ENCODE measurements around the gene SCIN. TPM values are rescaled to one million over a fixed set of nuclear protein-coding genes. Genes with fewer than 3 reads are reported as not detected.

Gene SCIN
- total RNA-seq, 1 donor from 2014 or later: 0.65 TPM

DNA sequence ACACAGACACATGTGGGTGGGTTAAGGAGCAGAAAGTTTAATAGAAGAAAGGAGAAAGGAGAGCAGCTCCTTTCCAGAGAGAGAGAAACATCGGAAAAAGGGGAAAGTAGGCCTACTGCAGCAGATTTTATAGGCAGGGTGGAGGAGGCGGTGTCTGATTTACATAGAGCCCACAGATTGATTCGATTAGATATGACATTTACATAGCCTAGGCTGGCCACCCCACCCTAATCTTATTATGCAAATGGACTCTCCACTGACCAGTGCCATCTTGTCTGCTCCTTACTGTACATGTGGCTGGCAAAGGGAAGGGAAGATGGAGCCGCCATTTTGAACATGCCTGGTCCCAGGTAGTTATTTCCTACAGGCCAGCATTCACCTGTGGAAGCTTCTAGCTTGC lies 38.7 kb upstream of the SCIN start:
- Mint-ChIP-seq H3K36me3 (ENCODE audit: low read depth) (no peaks in the 10 kb centered on the region), H3K27me3 (ENCODE audit: low read depth) (no peaks in the 10 kb centered on the region), H3K4me1 (ENCODE audit: low read depth) (no peaks in the 10 kb centered on the region), H3K9me3 (ENCODE audit: low read depth) (peaks cover 9% of the 10 kb centered on the region), H3K4me3 (ENCODE audit: unreplicated experiment) (no peak overlapping the region), H3K27ac (ENCODE audit: unreplicated experiment) (no peak overlapping the region)
- DNase-seq (ENCODE audit: low spot score): no peak
- TF ChIP-seq, protein P1, sequence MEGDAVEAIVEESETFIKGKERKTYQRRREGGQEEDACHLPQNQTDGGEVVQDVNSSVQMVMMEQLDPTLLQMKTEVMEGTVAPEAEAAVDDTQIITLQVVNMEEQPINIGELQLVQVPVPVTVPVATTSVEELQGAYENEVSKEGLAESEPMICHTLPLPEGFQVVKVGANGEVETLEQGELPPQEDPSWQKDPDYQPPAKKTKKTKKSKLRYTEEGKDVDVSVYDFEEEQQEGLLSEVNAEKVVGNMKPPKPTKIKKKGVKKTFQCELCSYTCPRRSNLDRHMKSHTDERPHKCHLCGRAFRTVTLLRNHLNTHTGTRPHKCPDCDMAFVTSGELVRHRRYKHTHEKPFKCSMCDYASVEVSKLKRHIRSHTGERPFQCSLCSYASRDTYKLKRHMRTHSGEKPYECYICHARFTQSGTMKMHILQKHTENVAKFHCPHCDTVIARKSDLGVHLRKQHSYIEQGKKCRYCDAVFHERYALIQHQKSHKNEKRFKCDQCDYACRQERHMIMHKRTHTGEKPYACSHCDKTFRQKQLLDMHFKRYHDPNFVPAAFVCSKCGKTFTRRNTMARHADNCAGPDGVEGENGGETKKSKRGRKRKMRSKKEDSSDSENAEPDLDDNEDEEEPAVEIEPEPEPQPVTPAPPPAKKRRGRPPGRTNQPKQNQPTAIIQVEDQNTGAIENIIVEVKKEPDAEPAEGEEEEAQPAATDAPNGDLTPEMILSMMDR (IDR thresholded peaks at IDR 0.05): no peak

DNA sequence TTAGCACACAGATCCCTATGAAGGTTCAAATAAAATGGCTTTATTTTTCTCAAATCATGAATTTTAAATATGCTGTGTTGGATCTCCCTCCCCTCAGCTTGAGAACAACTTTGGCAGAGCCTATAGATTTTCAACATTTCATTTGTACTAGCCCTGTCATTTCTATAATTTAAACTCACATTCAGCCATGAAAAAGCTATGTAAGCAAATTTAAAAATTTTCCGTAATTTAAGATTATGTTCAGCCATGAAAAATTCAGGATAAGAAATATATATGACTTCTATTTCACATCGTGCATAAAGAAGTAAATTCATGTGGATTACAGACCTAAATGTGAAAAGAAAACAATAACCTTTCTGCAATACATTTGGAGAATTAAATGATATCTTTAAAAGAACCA lies 36.5 kb upstream of the SCIN start:
- Mint-ChIP-seq H3K27me3 (ENCODE audit: low read depth) (no peaks in the 10 kb centered on the region), H3K4me1 (ENCODE audit: low read depth) (no peaks in the 10 kb centered on the region), H3K27ac (ENCODE audit: unreplicated experiment) (no peak overlapping the region), H3K4me3 (ENCODE audit: unreplicated experiment) (no peak overlapping the region), H3K9me3 (ENCODE audit: low read depth) (peaks cover 11% of the 10 kb centered on the region), H3K36me3 (ENCODE audit: low read depth) (no peaks in the 10 kb centered on the region)
- TF ChIP-seq, protein P1 (IDR thresholded peaks at IDR 0.05): no peak
- DNase-seq (ENCODE audit: low spot score): no peak

DNA sequence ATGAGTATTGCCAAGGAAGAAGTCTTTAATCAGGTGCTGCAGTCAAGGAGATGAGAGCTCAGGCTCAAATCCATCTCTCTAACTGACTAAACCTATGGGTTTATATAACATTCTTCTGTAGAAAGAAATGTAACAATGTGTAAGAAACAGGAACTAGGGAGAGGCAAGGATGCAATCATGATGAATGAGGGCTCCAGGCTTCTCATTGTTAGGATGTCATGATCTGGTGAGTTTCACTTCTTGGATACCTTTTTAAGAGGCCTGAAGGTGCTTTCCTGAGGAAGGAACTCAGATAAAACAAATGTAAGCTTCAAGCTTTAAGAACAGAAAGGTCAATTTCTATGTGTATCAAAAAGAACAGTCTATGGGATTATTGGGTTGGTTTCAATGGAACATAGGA lies 30.8 kb upstream of the SCIN start:
- no peaks in the 10 kb centered on the region for H3K27me3 Mint-ChIP-seq (ENCODE audit: low read depth)
- no peak for DNase-seq (ENCODE audit: low spot score)
- H3K9me3 Mint-ChIP-seq (ENCODE audit: low read depth): peaks cover 11% of the 10 kb centered on the region
- TF ChIP-seq, protein P1 (IDR thresholded peaks at IDR 0.05): no peak
- H3K36me3 Mint-ChIP-seq (ENCODE audit: low read depth): no peaks in the 10 kb centered on the region
- H3K27ac Mint-ChIP-seq (ENCODE audit: unreplicated experiment): no peak overlapping the region
- peaks cover 9% of the 10 kb centered on the region for H3K4me1 Mint-ChIP-seq (ENCODE audit: low read depth)
- no peak overlapping the region for H3K4me3 Mint-ChIP-seq (ENCODE audit: unreplicated experiment)

DNA sequence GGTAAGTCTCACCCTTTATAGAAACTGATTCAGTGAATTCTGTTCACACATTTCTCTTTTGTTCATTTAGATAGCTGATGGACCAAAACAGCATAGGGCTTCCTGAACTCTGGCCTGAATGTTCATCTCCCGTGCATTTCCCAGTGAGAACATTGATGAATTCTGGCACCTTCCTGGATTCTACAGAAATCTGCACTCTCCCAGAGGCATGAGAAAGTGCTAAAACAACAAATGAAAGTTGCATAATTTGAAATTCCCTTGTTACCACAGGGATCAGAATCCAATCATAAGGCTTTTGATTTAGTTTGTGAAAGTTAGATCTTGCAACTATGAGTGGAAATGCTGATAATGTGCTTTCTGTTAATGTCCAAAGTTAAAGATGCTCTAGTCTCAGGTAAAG lies 29.7 kb upstream of the SCIN start:
- Mint-ChIP-seq H3K27ac (ENCODE audit: unreplicated experiment) (no peak overlapping the region), H3K4me3 (ENCODE audit: unreplicated experiment) (no peak overlapping the region), H3K9me3 (ENCODE audit: low read depth) (peaks cover 6% of the 10 kb centered on the region), H3K36me3 (ENCODE audit: low read depth) (no peaks in the 10 kb centered on the region), H3K4me1 (ENCODE audit: low read depth) (peaks cover 14% of the 10 kb centered on the region), H3K27me3 (ENCODE audit: low read depth) (no peaks in the 10 kb centered on the region)
- TF ChIP-seq, protein P1 (IDR thresholded peaks at IDR 0.05): no peak
- DNase-seq (ENCODE audit: low spot score): no peak

DNA sequence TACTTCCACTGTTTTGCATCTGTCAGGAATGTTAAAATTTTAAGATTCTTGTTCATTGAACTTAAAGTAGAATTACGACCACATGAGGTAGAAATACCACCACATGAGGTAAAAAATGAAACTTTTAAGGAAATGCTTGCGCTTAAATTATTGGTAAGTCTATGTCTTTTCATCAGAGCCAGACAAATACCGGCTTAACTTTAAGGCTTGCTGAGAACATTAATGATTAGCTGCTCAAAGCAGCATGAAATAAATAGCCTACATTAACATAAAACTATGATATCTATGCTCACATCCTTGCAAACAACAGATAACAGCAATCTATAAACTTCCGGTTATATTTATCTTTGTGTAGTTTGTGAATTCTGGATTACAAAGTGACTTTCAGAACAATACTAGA lies 26.9 kb upstream of the SCIN start:
- no peak for DNase-seq (ENCODE audit: low spot score)
- TF ChIP-seq, protein P1 (IDR thresholded peaks at IDR 0.05): no peak
- H3K27me3 Mint-ChIP-seq (ENCODE audit: low read depth): no peaks in the 10 kb centered on the region
- no peak overlapping the region for H3K4me3 Mint-ChIP-seq (ENCODE audit: unreplicated experiment)
- no peaks in the 10 kb centered on the region for H3K9me3 Mint-ChIP-seq (ENCODE audit: low read depth)
- no peak overlapping the region for H3K27ac Mint-ChIP-seq (ENCODE audit: unreplicated experiment)
- no peaks in the 10 kb centered on the region for H3K36me3 Mint-ChIP-seq (ENCODE audit: low read depth)
- peaks cover 14% of the 10 kb centered on the region for H3K4me1 Mint-ChIP-seq (ENCODE audit: low read depth)
